COLO668 (cell line): ENCODE results near the gene TNFRSF19.
"Not testable (repeated sequence)": the region's sequence is repeated elsewhere in the genome, so short reads cannot be mapped to it uniquely, and the experiment has no call there.

Experiments used
- DNase-seq: peaks from one replicate; lab custom pipeline; 2025; ENCODE audit not compliant: unreplicated experiment; lab: John Stamatoyannopoulos, UW

The TNFRSF19 gene, protein sequence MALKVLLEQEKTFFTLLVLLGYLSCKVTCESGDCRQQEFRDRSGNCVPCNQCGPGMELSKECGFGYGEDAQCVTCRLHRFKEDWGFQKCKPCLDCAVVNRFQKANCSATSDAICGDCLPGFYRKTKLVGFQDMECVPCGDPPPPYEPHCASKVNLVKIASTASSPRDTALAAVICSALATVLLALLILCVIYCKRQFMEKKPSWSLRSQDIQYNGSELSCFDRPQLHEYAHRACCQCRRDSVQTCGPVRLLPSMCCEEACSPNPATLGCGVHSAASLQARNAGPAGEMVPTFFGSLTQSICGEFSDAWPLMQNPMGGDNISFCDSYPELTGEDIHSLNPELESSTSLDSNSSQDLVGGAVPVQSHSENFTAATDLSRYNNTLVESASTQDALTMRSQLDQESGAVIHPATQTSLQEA

GRCh38 chr13:23570099-23570920, at the start of gene TNFRSF19:
TNFRSF19 (plus strand) TSS chr13:23570412; CDS start chr13:23590184, 19,772 bp downstream.
- no peak for DNase-seq

- not testable (repeated sequence) for DNase-seq
Measured at GRCh38 chr13:23529926-23530325, 40.3 kb upstream of the TNFRSF19 start.

- DNase-seq, result no peak
Measured at GRCh38 chr13:23531446-23531845, 38.8 kb upstream of the TNFRSF19 start.

DNA sequence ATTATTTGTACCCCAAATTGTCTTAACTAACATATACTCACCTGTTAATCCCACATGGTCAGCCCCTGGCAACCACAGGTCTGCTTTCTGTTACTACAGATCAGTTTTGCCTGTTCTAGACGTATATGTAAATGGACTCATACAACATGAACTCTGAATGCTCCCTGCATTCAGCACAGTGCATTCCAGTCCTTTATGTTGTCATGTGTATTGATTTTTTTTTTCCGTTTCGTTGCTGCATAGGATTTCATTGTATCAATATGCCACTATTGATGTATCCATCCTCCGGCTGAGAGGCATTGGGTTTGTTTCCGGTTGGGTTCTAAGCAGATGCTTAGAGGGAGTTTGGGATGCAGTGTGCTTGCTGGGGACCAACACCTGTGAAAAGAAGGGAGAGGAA, 36.1 kb upstream of the TNFRSF19 start:
- DNase-seq, result no peak

GRCh38 chr13:23541221-23541824, 28.9 kb upstream of the TNFRSF19 start:
- DNase-seq, result no peak

GRCh38 chr13:23544668-23545067, 25.5 kb upstream of the TNFRSF19 start:
- no peak for DNase-seq

DNA sequence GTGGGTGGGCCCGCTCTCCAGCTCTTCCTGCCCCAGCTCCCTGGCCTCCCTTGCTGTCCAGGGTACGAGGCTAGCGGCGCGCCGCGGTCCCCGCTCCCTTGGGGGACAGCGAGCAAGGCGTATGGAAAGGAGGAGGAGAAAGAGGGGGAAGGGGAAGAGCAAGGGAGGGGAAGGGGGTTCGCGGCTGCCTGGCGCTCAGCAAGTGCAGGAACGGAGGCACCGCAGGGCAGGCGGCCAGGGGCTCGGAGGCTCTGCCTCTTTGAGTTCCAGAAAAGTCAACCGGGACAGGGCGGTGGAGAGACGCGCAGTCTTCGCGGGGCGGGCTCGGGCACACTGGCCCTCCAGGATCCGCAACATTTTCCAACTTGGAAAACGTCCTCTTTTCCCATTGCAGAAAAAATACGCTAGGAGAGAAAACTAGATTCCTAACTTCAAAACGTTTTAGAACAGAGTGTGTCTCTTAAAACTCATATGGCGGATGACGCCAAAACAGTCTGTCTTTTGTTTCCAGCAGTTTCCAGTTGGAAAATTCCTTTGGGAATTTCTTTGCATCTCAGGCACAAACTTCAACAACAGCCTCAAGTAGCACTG, 23.1 kb upstream of the TNFRSF19 start:
- no peak for DNase-seq

DNA sequence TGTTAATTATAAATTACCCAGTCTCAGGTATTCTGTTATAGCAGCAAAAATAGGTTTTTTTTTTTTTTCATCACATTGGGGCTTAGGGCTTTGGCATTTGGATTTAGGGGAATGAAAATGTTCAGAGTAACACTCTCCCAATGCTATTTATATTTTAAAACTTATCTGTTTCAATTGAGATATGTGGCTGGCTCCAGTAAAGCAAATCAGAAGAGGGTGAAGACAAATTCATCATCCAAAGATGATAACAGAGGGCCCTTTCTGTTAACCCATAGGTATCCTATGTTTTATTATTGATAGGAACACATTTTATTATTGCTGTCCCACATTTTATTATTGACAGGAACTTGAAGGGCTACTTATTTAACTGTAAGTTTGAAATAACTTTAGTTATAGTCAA, 20.5 kb upstream of the TNFRSF19 start:
- no peak for DNase-seq

DNA sequence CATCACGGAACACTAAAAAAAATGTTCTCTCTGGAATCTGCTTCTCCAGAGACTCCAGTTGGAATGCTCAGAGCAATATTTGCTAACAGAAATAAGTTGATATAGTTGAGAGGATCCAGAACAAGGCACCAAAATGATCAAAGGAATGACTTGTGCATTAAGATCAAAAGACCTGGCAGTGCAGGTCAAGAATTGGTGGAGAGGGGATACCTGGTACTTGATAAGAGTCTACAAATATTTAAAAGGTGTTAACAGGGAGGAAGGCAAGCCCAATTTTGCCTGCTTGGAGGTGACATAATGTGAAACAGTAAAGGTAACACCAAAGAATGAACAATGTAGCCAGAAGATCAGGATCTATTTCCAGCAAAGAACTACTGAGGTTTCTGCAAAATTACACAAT, 20.0 kb upstream of the TNFRSF19 start:
- DNase-seq, result no peak

DNA sequence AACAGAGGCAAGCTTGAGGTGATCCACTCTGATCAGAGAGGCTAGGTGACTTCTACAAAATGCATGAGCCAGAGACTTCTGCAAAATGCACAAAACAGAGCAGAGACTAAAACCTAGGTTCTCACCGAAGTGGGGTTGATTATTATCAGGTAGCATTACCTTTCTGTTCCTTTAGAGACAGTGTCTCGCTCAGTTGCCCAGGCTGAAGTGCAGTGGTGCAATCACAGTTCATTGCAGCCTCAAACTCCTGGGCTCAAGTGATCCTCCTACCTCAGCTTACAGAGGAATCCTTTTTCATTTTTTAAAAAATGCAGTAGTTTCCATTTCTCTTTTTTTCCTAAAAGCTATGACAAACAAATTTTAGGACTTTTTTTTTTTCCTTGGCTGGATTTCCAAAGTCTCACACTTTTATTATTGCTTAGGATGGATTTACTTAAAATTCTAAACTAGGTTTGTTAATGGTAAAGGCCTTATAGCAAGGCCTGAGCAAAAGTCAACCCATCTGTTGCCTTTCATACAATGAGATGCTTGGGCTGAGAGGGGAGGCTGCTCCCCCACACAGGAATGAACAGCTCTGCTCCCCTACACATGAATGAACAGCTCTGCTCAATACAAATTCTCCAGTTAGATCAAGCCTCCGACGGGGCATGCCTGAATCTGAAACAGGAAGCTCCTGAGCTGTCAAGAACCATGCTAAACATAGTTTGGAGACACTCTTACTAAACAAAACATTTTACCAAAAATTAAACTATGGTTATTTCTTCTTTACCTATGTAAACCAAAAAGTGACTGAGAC, 18.8 kb upstream of the TNFRSF19 start:
- no peak for DNase-seq

DNA sequence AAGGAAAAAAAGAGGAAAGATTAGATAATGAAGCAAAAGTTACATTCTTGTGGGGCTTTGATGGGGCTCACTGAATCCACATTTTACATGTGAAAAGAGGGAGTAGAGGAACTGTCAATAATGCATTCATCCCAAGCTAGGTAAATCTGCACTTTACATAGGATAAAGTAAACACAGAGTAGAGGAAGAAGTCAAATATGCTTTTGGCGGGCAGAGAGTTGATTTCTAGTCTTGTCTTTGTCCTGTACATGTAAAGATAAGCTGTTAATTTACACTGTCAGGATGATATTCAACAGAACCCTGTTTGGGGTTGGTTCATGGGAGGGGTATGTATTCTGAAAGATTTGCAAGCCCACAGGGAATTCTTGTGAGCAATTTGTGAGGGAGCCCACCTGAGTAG, 18.0 kb upstream of the TNFRSF19 start:
- no peak for DNase-seq

GRCh38 chr13:23552661-23553060, 17.6 kb upstream of the TNFRSF19 start:
- no peak for DNase-seq

- DNase-seq, result no peak
Measured at GRCh38 chr13:23554000-23554399, 16.2 kb upstream of the TNFRSF19 start.

DNA sequence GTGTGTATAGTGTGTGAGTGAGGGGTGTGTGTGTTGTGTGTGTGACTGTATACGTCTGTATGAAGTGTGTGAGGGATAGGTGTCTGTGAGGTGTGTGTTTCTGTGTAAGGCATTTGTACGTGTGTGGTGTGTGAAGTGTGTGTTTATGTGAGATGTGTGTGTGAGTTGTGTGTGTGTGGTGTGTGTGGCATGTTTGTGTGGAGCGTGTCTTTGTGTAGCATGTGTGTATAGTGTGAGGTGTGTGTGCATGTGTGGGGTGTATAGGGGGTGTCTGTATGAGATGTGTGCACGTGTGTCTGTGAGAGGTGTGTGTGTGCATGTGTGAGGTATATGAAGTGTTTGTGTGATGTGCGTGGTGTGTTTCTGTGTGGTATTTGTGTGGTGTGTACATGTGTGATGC, 13.2 kb upstream of the TNFRSF19 start:
- DNase-seq, result no peak

- no peak for DNase-seq
Measured at GRCh38 chr13:23557733-23558132, 12.5 kb upstream of the TNFRSF19 start.

- DNase-seq, result no peak
Measured at GRCh38 chr13:23558675-23559536, 11.3 kb upstream of the TNFRSF19 start.

- DNase-seq, result no peak
Measured at GRCh38 chr13:23560571-23561089, 9.6 kb upstream of the TNFRSF19 start.

- DNase-seq, result no peak
Measured at GRCh38 chr13:23561261-23561660, 9.0 kb upstream of the TNFRSF19 start.

- no peak for DNase-seq
Measured at GRCh38 chr13:23563085-23563845, 6.9 kb upstream of the TNFRSF19 start.
